ENCODE measurements around the gene PRPH2.

GRCh38 chr6:42762950-42763349, 40.6 kb upstream of the PRPH2 start:
- TF ChIP-seq REST (IDR thresholded peaks at IDR 0.05; ENCODE audit: insufficient read depth in 1 of 2, low read depth in 2 of 2, low read length in 1 of 2) (no peak), CTCF (IDR thresholded peaks at IDR 0.05) (no peak)

All from Panc1 (cell line).